Uterus (tissue), 2 donors: Measurements from ENCODE around the gene HBA1.

ENCODE experiments used
- POLR2A ChIP-seq, 2 donors: fragments of 450-650 bp; IDR thresholded peaks; one replicate each; pipeline ENCODE4 v1.6.1; 2016; ENCODE audit warnings: antibody characterized with exemption in 2 of 2, mild to moderate bottlenecking in 1 of 2, moderate library complexity in 1 of 2
- TF ChIP-seq, protein P1 (sequence below), 4 experiments: fragments of 200-600 bp in 2 of 4; fragments of 450-650 bp in 2 of 4; sonication (generic) in 2 of 4; IDR thresholded peaks; one replicate each; pipeline ENCODE4 v1.5.1; 2016 to 2019; ENCODE audit warnings: antibody characterized with exemption in 4 of 4, mild to moderate bottlenecking in 2 of 4, moderate library complexity in 1 of 4

DNA sequence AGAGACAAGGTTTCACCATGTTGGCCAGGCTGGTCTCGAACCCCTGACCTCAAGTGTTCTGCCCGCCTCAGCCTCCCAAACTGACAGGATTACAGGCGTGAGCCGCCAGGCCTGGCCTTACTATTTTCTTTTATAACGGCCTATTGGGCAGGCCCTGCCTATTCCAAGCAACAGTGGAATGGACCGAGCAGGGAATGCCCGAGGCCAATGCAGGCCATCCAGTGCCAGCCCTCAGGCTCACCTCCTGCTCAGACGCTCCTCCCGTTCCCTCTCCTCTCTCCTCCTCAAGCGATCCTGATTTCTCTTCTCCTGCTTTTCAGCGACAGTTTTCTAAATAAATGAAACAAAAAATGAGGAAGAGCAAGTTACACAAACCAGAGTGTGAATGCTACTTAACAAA is 16.2 kb downstream of the HBA1 start:
- TF ChIP-seq, protein P1, sequence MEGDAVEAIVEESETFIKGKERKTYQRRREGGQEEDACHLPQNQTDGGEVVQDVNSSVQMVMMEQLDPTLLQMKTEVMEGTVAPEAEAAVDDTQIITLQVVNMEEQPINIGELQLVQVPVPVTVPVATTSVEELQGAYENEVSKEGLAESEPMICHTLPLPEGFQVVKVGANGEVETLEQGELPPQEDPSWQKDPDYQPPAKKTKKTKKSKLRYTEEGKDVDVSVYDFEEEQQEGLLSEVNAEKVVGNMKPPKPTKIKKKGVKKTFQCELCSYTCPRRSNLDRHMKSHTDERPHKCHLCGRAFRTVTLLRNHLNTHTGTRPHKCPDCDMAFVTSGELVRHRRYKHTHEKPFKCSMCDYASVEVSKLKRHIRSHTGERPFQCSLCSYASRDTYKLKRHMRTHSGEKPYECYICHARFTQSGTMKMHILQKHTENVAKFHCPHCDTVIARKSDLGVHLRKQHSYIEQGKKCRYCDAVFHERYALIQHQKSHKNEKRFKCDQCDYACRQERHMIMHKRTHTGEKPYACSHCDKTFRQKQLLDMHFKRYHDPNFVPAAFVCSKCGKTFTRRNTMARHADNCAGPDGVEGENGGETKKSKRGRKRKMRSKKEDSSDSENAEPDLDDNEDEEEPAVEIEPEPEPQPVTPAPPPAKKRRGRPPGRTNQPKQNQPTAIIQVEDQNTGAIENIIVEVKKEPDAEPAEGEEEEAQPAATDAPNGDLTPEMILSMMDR (IDR thresholded peaks at IDR 0.05) = no peak
- no peak for TF ChIP-seq POLR2A (IDR thresholded peaks at IDR 0.05)
